HG02571 (cell line): ENCODE measurements around the gene PGA4.

ENCODE experiments used
- ATAC-seq: cut with Tn5 transposase; IDR thresholded peaks from one replicate; pipeline ENCODE4 v1.9.1; 2021; ENCODE audit warnings: mild to moderate bottlenecking, moderate library complexity; ENCODE audit not compliant: unreplicated experiment

The PGA4 gene

DNA sequence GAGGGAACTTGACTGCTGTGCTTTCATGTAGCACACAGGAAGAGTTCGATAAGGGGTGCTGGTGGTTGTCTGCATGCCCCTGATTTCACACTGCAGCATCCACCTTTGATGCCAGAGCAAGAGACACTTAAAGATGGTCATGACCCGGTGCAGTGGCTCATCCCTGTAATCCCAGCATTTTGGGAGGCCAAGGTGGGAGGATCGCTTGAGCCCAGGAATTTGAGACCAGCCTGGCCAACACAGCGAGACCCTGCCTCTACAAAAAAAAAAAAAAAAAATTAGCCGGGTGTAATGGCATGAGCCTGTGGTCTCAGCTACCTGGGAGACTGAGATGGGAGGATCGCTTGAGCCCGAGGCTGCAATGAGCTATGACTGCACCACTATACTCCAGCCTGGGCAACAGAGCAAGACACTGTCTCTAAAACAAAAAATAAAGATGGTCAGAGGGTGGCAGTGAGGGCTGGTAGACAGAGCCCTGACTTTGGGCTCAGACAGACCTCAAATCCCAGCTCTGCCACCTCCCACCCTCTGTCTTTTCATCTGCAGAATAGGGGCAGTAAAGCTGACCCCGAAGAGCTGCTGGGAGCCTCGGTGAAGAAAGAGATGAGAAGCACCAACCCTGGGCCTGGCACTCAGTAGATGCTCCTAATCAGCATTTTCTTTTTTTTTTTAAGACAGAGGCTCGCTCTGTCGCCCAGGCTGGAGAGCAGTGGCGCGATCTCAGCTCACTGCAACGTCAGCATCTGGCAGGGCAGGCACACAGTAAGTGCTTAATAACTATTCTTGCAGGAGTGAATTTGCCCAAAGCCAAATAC, 55.2 kb downstream of the PGA4 start:
- ATAC-seq, result no peak

DNA sequence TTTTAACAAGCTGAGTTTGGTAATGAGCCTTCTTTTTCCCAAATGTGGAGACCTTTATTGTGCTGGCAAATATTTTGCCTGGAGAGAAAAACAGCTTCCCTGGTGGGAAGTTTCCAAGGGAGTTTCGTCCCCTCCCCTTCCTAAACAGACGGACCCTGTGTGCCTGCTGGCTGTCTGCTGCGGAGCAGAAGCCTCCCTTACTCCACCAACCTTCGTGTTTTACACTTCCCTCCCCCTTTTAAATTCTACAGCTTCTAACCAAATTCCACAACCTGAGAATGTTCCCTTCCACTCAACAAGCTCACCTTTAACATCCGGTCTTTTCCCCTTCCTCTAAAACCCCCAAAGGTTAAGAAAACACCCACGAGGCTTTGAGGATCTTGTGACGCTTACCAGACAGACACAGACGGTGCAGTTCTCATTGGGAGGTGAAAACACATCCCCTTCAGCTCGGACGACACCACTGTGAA, 55.9 kb downstream of the PGA4 start:
- ATAC-seq, result no peak

DNA sequence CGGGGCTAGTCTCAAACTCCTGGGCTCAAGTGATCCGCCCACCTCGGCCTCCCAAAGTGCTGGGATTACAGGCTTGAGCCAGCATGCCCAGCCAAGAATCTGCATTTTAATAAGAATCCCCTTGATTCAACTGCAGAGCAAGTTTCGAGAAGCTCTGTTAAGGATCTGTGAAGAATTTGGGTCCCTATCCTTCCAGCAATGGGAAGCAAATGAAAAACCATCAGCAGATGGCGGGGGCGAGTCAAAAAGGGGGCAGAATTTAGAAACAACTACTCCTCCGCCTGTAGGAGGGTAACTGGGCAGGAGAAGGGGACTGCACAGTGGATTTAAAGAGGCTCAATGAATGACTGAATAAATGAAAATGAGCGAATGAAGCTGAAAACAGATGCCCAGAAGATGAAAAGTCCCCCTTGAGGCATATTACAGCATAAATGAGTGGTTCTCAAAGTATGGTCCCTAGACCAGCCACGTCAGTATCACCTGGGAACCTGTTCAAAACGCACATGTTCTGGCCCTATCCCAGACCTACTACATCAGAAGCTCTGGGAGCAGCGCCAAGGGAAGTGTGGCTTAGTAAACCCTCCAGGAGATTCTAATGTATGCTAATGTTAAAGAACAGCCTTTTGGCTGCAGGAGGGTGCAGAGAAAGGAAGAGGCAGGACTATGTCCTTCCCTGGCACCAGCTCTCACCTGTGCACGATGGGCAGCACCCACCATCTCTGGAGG, 58.0 kb downstream of the PGA4 start:
- no peak for ATAC-seq

DNA sequence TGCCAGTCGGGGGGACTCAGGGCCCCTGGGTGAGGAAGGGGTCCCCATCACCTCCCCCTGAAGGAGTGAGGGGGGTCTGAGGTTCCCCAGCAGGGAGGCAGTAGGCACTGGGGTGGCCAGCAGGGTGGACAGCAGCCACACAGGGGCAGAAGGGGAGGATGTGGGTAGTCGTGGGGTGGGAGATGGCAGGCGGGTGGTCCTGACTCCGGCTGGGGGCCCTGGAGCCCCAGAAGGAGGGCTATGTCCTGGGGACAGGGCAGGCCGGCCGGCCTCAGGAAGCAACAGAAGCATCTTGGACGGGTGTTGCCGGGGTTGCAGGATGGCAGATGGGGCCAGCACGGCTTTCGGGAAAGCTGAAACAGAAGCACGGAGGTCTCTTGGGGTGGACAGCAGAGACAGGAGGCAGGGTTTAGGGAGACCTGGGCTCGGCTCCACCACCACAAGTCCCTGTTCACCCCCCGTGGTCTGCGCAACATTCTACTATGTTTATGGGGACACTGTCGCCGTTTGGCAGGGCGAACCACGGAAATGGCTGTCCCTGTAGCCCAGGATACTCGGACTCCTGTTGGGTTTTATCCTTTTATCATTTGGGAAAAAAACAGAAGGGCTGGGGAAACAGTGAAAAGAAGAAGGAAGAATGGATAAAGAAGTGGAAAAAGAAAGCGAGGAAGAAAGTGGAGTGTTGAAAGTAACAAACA, 58.9 kb downstream of the PGA4 start:
- ATAC-seq, result no peak
